GM12878 (cell line): Measurements from ENCODE around the gene ZNF827. TPM values are rescaled to one million over a fixed set of nuclear protein-coding genes. Genes with fewer than 3 reads are reported as not detected.
A peak's percentile ranks its signal among the peaks of the same experiment; 100 is the strongest.

Experiments used
- ATAC-seq: fragments of 200-7000 bp; cut with Tn5 transposase; 3 replicates; pipeline ENCODE4 v1.9.1; 2020; ENCODE audit warnings: mild to moderate bottlenecking, moderate library complexity
- BruUV-seq: library from RNA; stranded (reverse); fragments of 400-500 nt; replicated peaks from 2 replicates; lab custom pipeline; 2021; lab: Mats Ljungman, UMichigan
- CTCF ChIA-PET: fragments of 300-600 bp; sonication (Branson Sonifier 250); formaldehyde crosslinking; extraction: SDS; loops from one replicate; lab custom pipeline; 2021; ENCODE audit warnings: inconsistent platforms; lab: Yijun Ruan, JAX
- POLR2A ChIA-PET: fragments of 350-600 bp; formaldehyde crosslinking; extraction: SDS; loops from one replicate; lab custom pipeline; 2021; ENCODE audit warnings: inconsistent platforms; lab: Charles Lee
- RAD21 ChIA-PET: fragments of 300-600 bp; sonication (Branson Sonifier 250); formaldehyde crosslinking; loops from one replicate; lab custom pipeline; 2023; ENCODE audit warnings: antibody characterized with exemption; ENCODE audit not compliant: unreplicated experiment; lab: Charles Lee
- SMC1A ChIA-PET: fragments of 300-600 bp; sonication (Branson Sonifier 250); formaldehyde crosslinking; loops from one replicate; lab custom pipeline; 2023; ENCODE audit not compliant: unreplicated experiment, uncharacterized antibody; lab: Charles Lee
- DNase-seq: peaks from one replicate; pipeline ENCODE4 v3.0.0-alpha.2; 2011; ENCODE audit warnings: low read depth, low spot score
- FAIRE-seq: peaks from 3 replicates; lab custom pipeline; 2011; peaks lifted over from hg19 to GRCh38; lab: Jason Lieb, UNC
- H2AFZ ChIP-seq: 2 replicates; pipeline ENCODE4 v1.6.0; 2011; ENCODE audit warnings: low read depth, low read length, control low read depth; ENCODE audit not compliant: control insufficient read depth
- H3K27ac ChIP-seq: 2 replicates; pipeline ENCODE4 v1.5.1; 2011; ENCODE audit warnings: control low read depth; ENCODE audit not compliant: control insufficient read depth, insufficient read depth
- H3K27me3 ChIP-seq, 2 experiments: replicated peaks in 1 of 2; 2 replicates each; pipeline versions ENCODE4 v1.6.0 to v1.6.1; 2011; ENCODE audit warnings: low read length in 1 of 2; ENCODE audit not compliant: control insufficient read depth in 2 of 2, insufficient read depth in 2 of 2
- H3K36me3 ChIP-seq, 2 experiments: 2 replicates each; pipeline ENCODE4 v1.5.1; 2011; ENCODE audit warnings: low read length in 1 of 2; ENCODE audit not compliant: control insufficient read depth in 2 of 2, insufficient read depth in 2 of 2
- H3K4me1 ChIP-seq: 2 replicates; pipeline ENCODE4 v1.6.1; 2011; ENCODE audit warnings: mild to moderate bottlenecking, low read length, moderate library complexity, mixed read lengths; ENCODE audit not compliant: control insufficient read depth, insufficient read depth
- H3K4me2 ChIP-seq: 2 replicates; pipeline ENCODE4 v1.6.0; 2011; ENCODE audit warnings: control low read depth; ENCODE audit not compliant: control insufficient read depth, insufficient read depth
- H3K4me3 ChIP-seq: fragments of 200-600 bp; sonication (generic); 2 replicates; pipeline ENCODE4 v1.5.1; 2016
- H3K79me2 ChIP-seq: 2 replicates; pipeline ENCODE4 v1.6.0; 2011; ENCODE audit warnings: low read length; ENCODE audit not compliant: control insufficient read depth, insufficient read depth
- H3K9ac ChIP-seq: 2 replicates; pipeline ENCODE4 v1.8.0; 2011; ENCODE audit warnings: low read length, control low read depth, mixed read lengths; ENCODE audit not compliant: control insufficient read depth, insufficient read depth
- H3K9me3 ChIP-seq: replicated peaks from 3 replicates; pipeline ENCODE4 v1.5.1; 2011; ENCODE audit warnings: mild to moderate bottlenecking, low read length; ENCODE audit not compliant: control insufficient read depth, insufficient read depth
- H4K20me1 ChIP-seq: 2 replicates; pipeline ENCODE4 v1.6.0; 2011; ENCODE audit not compliant: control insufficient read depth, insufficient read depth
- CEBPZ ChIP-seq: fragments of 150-350 bp; IDR thresholded peaks from 2 replicates; pipeline ENCODE4 v1.6.1; 2016; ENCODE audit warnings: low read depth, low read length
- DPF2 ChIP-seq: fragments of 450-650 bp; IDR thresholded peaks from 2 replicates; pipeline ENCODE4 v1.6.1; 2017; ENCODE audit warnings: mild to moderate bottlenecking
- E2F4 ChIP-seq: IDR thresholded peaks from 2 replicates; pipeline ENCODE4 v1.6.1; 2012; ENCODE audit warnings: low read depth, low read length, improper control_type of control experiment
- EED ChIP-seq: sonication (generic); IDR thresholded peaks from 2 replicates; pipeline ENCODE4 v1.6.1; 2016; ENCODE audit warnings: antibody characterized with exemption, low read depth
- IKZF2 ChIP-seq, 2 experiments: fragments of 450-650 bp; IDR thresholded peaks; 2 replicates each; pipeline ENCODE4 v1.6.1; 2017; ENCODE audit warnings: mild to moderate bottlenecking in 2 of 2, moderate library complexity in 2 of 2
- JUNB ChIP-seq: IDR thresholded peaks from 2 replicates; pipeline ENCODE4 v1.6.1; 2016; ENCODE audit warnings: antibody characterized with exemption, mild to moderate bottlenecking
- MTA3 ChIP-seq: IDR thresholded peaks from 2 replicates; pipeline ENCODE4 v1.6.1; 2012; ENCODE audit warnings: low read length, inconsistent platforms, borderline replicate concordance
- NFIC ChIP-seq: IDR thresholded peaks from 2 replicates; pipeline ENCODE4 v1.6.1; 2012; ENCODE audit warnings: low read depth, mild to moderate bottlenecking, inconsistent platforms, low read length, moderate library complexity
- NR2F1 ChIP-seq: fragments of 450-650 bp; conservative IDR thresholded peaks from 2 replicates; pipeline ENCODE4 v1.6.1; 2017; ENCODE audit warnings: mild to moderate bottlenecking
- PBX3 ChIP-seq: IDR thresholded peaks from 2 replicates; pipeline ENCODE4 v1.6.1; 2011; ENCODE audit warnings: mild to moderate bottlenecking, low read depth, low read length, moderate library complexity; ENCODE audit not compliant: insufficient replicate concordance
- POU2F2 ChIP-seq: IDR thresholded peaks from 3 replicates; pipeline ENCODE4 v1.6.1; 2011; ENCODE audit warnings: low read depth, mild to moderate bottlenecking, low read length, borderline replicate concordance
- REST ChIP-seq: IDR thresholded peaks from 2 replicates; pipeline ENCODE4 v1.6.1; 2012; ENCODE audit warnings: mild to moderate bottlenecking, low read depth, low read length
- ZNF384 ChIP-seq: IDR thresholded peaks from 2 replicates; pipeline ENCODE4 v1.6.1; 2012; ENCODE audit warnings: low read depth, mild to moderate bottlenecking, low read length, improper control_type of control experiment, borderline replicate concordance
- WGBS: methylation state at CpG from one replicate; pipeline ENCODE4 v1.1.6; 2016; ENCODE audit warnings: low lambda C conversion rate; ENCODE audit not compliant: insufficient replicate concordance, insufficient coverage; ENCODE audit errors: missing lambda C conversion rate; 5-methylcytosine and 5-hydroxymethylcytosine counted together
- in situ Hi-C: fragments of 300-500 bp; cut with MboI; formaldehyde crosslinking; loops from 9 replicates; pipeline ENCODE4 v1.14.3; 2018; ENCODE audit warnings: mixed read lengths
- intact Hi-C: fragments of 100-400 bp; cut with micrococcal nuclease; formaldehyde crosslinking; loops from one replicate; pipeline ENCODE4 v1.14.2; 2022; ENCODE audit not compliant: unreplicated experiment
- polyA plus RNA-seq, 11 experiments: library from polyadenylated mRNA; depleted of rRNA in 4 of 11; unstranded in 6 of 11; stranded (reverse) in 5 of 11; fragments of >200 nt; fragmentation: Nextera tagmentation in 4 of 11; fragmentation: Illumina TruSeq in 1 of 11; extraction: Ambion mirVana in 4 of 11; extraction: Trizol in 1 of 11; gene quantifications; 1 replicate in 1 of 11; 2 replicates in 10 of 11; pipeline versions ENCODE4 v1.2.1 to v1.2.3, GENCODE V29; 2011 to 2016; ENCODE audit warnings: inconsistent platforms in 2 of 11, missing spikeins in 2 of 11, low read depth in 1 of 11
- total RNA-seq, 4 experiments: library from RNA; depleted of rRNA in 3 of 4; stranded (reverse); fragments of >200 nt in 3 of 4; fragmentation: Illumina TruSeq in 1 of 4; extraction: Trizol in 1 of 4; gene quantifications; 2 replicates each; pipeline versions ENCODE4 v1.2.1 to v1.2.3, GENCODE V29; 2013 to 2021

The ZNF827 gene
- total and polyA plus RNA-seq, 10 of the 15 experiments (the other 5 are each of a cell fraction or from before 2014, with no cell fraction given) = 3.8 to 31.5 (median 13.6) TPM

GRCh38 chr4:145719752-145720624, 218.6 kb downstream of the ZNF827 start:
- ChIA-PET POLR2A (interaction anchor here (1.1 kb wide), 1 partner anchor 101 kb away, joined by 4 read pairs; the partner anchor contains the start of gene MMAA), SMC1A (interaction anchor here (0.8 to 1.4 kb wide), 8 partner anchors 10 to 158 kb away, joined by 3 to 5 read pairs (median 3); no protein-coding TSS in a partner anchor), RAD21 (interaction anchor here (0.5 to 1.9 kb wide), 7 partner anchors 10 to 532 kb away, joined by 3 to 8 read pairs (median 3); no protein-coding TSS in a partner anchor), CTCF (interaction anchor here (1.7 kb wide), 1 partner anchor 103 kb away, joined by 4 read pairs; no protein-coding TSS in a partner anchor)
- Histone ChIP-seq H4K20me1 (no peaks in the 10 kb centered on the region), H3K27ac (peak overlapping the region; percentile 28), H2AFZ (peak overlapping the region; percentile 41), H3K4me3 (no peak overlapping the region; the same call in 1 of the 2 replicates), H3K9ac (peak overlapping the region; percentile 10; the same call in 1 of the 2 replicates), H3K4me2 (peak overlapping the region; percentile 30), H3K27me3 (no peaks in the 10 kb centered on the region), H3K4me1 (peaks cover 10% of the 10 kb centered on the region), H3K36me3 (no peaks in the 10 kb centered on the region), H3K79me2 (no peaks in the 10 kb centered on the region), H3K9me3 (no peaks in the 10 kb centered on the region)
- in situ Hi-C loops (no loop called here), intact Hi-C loops (no loop called here)
- no TSS peak for BruUV-seq
- peak; percentile 31 for DNase-seq
- FAIRE-seq = no peak
- peak; percentile 94 for ATAC-seq
- 58% methylated on average over 10 of the region's 10 CpGs for WGBS
- TF ChIP-seq IKZF2 (IDR thresholded peaks at IDR 0.05) (peak; percentile 85 to 88), NFIC (peak; percentile 70), POU2F2 (no peak), JUNB (peak; percentile 27; the same call in 1 of the 2 replicates), EED (peak; percentile 91), NR2F1 (0 out of 2 replicates have a peak, but pooled peaks have one; percentile 15), REST (no peak), CEBPZ (no peak), ZNF384 (no peak), PBX3 (no peak), DPF2 (peak; percentile 90), MTA3 (peak; percentile 45; the same call in 1 of the 2 replicates), E2F4 (no peak)
